SKM-1 (cell line): Measurements from ENCODE around the gene MARK2.
A peak's percentile ranks its signal among the peaks of the same experiment; 100 is the strongest.

ENCODE experiments used
- DNase-seq: peaks from one replicate; lab custom pipeline; 2025; ENCODE audit not compliant: unreplicated experiment; lab: John Stamatoyannopoulos, UW

MARK2 gene

GRCh38 chr11:63879598-63880402 is 40.9 kb downstream of the MARK2 start:
- no peak for DNase-seq

GRCh38 chr11:63880403-63880790 is 41.5 kb downstream of the MARK2 start:
- DNase-seq, result no peak

DNA sequence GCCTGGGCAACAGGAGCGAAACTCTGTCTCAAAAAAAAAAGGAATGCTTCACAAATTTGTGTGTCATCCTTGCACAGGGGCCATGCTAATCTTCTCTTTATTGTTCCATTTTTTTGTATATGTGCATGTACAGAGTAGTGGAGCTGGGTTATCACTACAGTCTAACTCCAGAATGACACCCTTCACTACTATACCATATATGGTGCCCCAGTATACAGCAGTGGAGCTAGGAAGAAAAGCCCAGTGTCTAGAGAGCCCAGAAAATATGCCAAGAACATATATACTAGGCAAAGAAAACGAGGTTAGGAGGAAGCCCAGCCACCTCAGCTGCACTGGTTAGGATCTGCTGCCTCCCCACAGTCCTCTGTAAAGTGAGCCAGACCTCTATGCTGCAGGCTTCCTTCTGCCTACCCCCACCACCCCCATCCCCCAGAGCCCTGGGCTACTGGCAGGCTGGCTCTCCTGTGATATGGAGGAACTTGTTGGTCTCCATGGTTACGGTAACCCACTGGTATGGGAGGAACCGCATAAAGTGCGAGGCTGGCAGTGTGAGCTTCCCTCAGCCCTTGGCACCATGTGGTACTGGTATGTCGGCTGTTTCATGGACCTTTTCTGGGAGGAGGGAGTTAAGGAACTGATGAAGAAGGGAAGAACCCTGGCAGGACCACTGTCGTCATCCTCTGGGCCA is 43.8 kb downstream of the MARK2 start:
- DNase-seq, result no peak

DNA sequence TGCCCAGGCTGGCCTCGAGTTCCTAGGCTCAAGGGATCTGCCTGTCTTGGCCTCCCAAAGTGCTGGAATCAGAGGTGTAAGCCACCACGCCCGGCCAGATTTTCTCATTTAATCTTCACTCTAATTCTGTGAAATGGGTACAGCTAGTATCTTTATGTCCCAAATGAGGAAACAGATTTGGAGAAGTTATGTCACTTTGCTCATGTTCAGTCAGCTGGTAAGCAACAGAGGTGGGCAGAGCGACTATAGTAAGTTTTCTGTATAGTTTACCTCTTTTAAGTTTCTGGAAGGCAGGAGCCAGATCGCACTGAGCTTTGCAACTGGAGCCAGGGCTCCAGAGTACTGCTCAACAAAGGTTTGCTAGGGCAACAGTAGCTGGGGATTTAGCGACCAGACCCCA is 44.9 kb downstream of the MARK2 start:
- no peak for DNase-seq

GRCh38 chr11:63884196-63884932 is 45.5 kb downstream of the MARK2 start:
- no peak for DNase-seq

- DNase-seq, result no peak
Measured at GRCh38 chr11:63887386-63887999, 48.6 kb downstream of the MARK2 start.

- peak; percentile 95 for DNase-seq
Measured at GRCh38 chr11:63888170-63889086, 49.5 kb downstream of the MARK2 start.

GRCh38 chr11:63889344-63889743 is 50.4 kb downstream of the MARK2 start:
- DNase-seq, result no peak

DNA sequence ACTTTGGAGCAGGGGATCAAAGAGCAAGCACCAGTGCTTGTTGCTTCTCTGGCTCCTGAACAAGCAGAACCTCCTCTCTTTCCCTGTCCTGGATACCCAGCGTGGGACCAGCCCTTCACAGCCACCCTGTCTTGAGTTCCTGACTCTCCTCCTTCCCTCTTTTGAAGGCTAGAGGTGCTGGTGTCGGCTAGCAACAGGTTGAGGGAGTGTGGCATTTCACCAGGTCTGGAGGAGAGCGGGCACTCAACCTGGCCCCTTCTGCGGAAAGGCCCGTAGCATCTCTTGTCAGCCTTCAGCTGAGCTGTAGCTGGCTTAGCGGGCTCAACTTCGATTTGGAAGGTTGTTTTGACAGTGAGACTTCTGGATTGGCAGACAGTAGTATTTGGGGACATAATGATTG is 51.5 kb downstream of the MARK2 start:
- no peak for DNase-seq

DNA sequence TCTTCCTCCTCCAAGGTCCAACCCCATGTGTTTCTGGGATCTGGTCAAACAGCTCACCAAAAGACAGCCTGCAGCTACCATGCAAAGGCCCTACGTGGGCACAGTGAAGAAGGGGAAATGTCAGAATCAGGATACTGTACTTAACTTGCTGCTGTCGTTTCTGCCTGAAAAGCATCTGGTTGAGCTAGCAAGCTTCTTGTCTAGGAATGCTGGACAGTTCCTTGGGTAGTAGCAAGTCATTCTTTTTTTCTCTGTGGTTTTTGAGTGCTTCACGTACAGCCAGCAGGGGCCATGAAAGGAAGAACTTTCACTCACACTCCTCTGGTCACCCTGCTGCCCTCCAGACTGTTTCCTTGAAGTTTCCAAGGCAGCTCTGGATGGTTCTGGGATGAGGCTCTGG is 53.3 kb downstream of the MARK2 start:
- no peak for DNase-seq

DNA sequence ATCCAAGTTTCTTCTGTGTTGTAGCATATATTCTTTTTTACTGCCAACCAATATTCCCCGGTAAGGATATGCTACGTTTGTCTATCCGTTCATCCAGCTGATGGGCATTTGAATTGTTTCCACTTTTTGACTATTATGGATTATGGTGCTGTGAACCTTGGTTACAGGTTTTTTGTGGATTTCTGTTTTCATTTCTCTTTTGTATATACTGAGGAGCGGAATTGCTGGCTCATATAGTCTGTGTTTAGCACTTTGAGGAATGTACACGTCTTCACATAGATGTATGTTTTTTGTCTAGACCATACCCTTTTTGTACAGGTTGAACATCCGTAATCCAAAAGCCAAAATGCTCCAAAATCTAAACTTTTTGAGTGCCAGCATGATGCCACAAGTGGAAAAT is 54.4 kb downstream of the MARK2 start:
- DNase-seq, result no peak

GRCh38 chr11:63896071-63896470 is 57.2 kb downstream of the MARK2 start:
- no peak for DNase-seq

DNA sequence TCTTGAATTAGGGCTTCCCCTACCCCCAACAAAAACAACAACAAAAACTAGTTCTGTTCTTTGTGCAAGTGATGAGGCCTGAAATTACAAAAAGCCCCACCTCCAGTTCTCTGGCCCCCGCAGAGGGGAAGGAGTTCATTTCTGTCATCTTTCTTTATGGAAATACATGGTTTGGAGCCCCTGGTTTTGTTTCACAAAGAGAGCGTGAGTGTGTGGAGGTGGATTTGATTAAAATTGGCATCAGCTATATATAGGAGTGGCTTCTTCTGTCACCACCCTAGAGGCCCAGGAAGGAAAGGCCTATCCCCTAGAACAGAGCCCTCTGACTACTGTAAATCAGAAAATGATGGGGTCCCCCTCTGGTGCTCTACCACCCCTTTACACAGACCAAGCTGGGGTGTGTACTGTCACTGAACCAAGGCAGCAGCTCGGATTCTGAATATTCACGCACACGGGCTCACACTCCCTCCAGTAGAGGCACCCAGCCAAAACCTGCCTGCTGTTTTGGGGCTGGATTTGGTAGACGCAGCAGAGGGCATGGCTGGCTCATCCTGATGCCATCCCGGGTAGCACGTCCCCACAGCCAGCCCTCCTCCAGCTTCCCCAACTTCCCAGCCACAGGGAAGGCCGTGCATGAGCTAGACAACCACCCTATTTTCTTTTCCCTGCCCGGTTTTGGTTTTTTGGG is 58.7 kb downstream of the MARK2 start:
- no peak for DNase-seq

- no peak for DNase-seq
Measured at GRCh38 chr11:63901660-63902059, 62.8 kb downstream of the MARK2 start.

DNA sequence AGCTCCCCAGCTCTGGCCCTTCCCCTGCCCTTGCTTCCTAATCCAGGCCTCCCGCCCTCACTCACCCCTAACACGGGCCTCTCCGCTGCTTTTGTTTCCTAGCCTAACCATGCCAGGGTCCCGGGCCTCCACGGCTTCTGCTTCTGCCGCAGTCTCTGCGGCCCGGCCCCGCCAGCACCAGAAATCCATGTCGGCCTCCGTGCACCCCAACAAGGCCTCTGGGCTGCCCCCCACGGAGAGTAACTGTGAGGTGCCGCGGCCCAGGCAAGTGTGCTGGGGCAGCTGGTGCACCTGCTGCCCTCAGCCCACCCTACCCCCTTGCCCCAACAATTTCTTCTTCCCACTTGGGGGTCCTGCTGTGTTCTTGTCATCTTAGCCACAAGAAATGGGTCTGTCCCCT is 65.0 kb downstream of the MARK2 start:
- no peak for DNase-seq

GRCh38 chr11:63904743-63905142 is 65.8 kb downstream of the MARK2 start:
- DNase-seq, result no peak

DNA sequence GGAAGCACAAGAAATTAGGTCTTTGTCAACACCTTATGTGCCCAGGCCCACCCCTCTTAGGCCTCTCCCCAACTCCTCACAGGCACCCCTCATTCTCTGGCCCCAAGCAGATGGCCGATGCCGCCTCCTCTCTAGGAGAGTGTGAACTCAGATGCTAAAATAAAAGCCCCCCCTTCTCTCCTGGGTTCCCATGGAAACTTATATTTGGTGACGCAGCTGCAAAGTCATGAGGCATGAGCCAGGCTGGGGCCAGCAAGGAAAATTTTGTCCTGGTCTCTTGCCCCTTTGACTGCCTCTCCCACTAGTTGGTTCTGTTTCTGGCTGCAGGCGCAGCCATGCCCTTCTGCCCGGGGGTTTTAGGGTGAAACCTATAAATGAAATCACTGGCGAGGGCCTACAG is 66.3 kb downstream of the MARK2 start:
- no peak for DNase-seq

DNA sequence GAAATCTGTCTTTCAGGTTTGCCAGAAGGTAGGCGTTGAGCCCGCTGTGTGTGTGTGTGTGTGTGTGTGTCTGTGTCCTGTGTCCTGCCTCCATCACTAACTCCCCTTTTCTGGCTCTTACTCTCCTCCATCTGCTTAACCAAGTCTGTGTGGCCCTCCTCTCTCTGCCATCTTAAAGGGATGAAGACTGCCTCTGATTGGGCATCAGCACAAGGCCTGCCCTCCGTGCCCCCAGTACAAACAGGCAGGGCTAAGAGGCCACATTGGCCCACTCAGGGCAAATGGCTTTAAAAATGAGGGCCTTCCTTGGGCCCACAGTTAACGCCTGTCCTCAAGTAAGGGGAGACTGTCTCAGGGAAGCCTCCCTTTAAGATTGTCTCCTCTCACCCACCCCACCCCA is 67.2 kb downstream of the MARK2 start:
- no peak for DNase-seq

- DNase-seq, result peak; percentile 6
Measured at GRCh38 chr11:63906585-63906984, 67.7 kb downstream of the MARK2 start.

DNA sequence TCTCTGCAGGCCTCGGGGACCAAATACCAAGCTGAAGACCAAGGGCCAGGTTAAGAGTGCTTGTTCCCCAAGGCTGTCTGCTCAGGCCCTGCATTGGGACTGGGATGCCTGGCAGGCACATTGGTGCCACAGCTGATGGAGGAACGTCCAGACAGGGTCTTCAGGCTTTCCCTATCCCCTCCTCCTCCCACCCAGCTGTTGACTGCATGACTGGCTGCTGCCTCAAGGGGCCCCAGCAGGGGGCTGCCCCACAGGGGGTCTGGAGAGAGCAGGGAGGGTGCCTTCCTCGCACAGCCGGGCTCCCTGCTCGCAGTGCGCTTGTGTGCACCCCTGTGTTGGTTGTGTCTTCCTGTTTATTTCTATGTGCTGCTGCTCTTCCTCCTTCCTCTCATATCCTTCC is 68.2 kb downstream of the MARK2 start:
- no peak for DNase-seq
